Stimulated activated CD8-positive, alpha-beta memory T cell treated with anti-CD3 and anti-CD28 coated beads, Interleukin-7, amount 100 ng/mL, for 24 hours (primary cell): ENCODE data around the gene ERBB3.
"Not testable (repeated sequence)": the region's sequence is repeated elsewhere in the genome, so short reads cannot be mapped to it uniquely, and the experiment has no call there.

Source experiments
- DNase-seq: peaks from one replicate; pipeline ENCODE4 v3.0.0-alpha.2; 2020; ENCODE audit warnings: low read depth

The ERBB3 gene

DNA sequence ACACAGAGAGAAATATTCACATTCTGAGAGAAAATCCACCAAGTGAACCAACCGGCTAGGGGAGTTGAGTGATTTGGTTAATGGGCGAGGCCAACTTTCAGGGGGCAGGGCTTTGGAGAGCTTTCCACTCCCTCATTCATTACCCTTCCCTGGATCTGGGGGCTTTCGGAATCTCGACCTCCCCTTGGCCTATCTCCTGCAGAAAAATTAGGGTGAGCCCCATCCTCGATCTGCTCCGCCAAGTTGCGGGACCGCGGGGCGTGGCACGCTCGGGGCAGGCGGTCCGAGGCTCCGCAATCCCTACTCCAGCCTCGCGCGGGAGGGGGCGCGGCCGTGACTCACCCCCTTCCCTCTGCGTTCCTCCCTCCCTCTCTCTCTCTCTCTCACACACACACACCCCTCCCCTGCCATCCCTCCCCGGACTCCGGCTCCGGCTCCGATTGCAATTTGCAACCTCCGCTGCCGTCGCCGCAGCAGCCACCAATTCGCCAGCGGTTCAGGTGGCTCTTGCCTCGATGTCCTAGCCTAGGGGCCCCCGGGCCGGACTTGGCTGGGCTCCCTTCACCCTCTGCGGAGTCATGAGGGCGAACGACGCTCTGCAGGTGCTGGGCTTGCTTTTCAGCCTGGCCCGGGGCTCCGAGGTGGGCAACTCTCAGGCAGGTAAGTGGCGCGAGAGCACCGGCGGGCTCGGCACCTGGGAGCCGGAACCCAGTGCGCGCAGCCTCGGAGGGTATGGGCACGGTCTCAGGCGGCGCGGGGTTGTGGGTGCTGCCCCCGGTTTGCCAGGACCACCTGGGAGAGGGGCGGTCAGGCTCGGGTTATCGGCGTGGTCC, at the start of gene ERBB3:
ERBB3 (plus strand) TSS at position 443 of the 833 bp plus-strand sequence; CDS start at position 579, 136 bp downstream.
- peak; percentile 36 for DNase-seq

DNA sequence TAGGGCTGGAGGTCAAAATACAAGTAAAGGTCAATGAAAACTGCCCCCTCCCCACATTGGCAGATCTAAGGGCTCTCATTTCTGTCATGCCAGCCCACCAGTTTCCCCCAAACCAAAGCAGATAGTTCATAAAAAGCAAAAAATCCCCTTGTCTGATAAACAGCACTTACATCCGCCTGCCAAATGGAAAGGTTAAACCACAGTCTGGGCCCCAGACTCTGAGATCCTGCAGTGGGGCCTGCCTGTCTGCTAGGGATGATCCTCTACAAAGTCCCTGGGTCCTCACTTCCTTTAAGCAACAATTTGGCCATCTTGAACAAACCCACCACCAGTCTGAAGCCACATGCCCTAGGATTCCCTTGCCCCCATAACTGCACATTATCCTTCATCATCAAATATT, 48.0 kb upstream of the ERBB3 start:
- no peak for DNase-seq

DNA sequence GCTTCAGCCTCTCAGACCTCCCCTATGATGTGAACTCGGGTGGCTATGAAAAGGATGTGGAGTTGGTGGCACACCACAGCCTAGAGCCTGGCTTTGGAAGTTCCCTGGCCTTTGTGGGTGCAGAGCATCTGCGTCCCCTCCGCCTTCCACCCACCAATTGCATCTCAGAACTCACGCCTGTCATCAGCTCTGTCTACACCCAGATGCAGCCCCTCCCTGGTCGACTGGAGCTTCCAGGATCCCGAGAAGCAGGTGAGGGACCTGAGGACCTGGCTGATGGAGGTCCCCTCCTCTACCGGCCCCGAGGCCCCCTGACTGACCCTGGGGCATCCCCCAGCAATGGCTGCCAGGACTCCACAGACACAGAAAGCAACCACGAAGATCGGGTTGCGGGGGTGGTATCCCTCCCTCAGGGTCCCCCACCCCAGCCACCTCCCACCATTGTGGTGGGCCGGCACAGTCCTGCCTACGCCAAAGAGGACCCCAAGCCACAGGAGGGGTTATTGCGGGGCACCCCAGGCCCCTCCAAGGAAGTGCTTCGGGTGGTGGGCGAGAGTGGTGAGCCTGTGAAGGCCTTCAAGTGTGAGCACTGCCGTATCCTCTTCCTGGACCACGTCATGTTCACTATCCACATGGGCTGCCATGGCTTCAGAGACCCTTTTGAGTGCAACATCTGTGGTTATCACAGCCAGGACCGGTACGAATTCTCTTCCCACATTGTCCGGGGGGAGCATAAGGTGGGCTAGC, 45.2 kb upstream of the ERBB3 start:
- no peak for DNase-seq

DNA sequence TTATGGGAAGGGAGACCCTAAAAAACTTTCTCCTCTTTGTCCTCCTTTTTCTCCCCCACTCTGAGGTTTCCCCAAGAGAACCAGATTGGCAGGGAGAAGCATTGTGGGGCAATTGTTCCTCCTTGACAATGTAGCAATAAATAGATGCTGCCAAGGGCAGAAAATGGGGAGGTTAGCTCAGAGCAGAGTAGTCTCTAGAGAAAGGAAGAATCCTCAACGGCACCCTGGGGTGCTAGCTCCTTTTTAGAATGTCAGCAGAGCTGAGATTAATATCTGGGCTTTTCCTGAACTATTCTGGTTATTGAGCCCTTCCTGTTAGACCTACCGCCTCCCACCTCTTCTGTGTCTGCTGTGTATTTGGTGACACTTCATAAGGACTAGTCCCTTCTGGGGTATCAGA, 42.8 kb upstream of the ERBB3 start:
- no peak for DNase-seq

DNA sequence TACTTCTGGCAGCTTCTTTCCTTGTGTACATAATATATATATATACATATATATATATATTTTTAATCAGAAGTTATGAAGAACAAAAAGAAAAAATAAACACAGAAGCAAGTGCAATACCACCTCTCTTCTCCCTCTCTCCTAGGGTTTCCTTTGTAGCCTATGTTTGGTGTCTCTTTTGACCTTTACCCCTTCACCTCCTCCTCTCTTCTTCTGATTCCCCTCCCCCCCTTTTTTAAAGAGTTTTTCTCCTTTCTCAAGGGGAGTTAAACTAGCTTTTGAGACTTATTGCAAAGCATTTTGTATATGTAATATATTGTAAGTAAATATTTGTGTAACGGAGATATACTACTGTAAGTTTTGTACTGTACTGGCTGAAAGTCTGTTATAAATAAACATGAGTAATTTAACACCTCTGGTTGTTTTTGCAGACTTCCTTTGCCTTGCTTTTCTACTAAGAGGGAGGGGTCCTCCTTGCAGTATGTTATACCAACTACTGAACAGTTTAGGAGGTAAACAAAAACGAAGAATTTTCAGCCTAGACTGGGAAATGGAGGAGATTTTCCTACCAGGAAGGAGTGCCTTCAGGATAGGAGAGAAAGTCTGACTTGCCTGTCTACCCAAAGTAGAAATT, 41.8 kb upstream of the ERBB3 start:
- DNase-seq, result no peak

DNA sequence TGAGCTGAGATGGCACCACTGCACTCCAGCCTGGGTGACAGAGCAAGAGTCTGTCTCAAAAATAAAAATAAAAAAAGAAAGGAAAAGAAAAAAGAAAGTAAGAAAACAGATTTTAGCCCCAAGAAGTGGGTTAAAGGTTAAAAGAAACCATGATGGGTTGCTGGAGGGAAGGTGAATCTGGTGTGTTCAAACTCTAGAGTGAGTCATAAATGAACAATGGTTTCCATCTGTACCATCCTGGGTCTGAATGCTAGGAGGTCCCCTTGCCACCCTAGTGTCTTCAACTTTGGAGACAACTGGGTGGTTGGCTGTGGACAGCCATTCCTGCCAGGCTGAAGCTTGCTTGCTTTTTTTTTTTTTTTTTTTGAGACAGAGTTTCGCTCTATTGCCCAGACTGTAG, 39.8 kb upstream of the ERBB3 start:
- DNase-seq, result no peak

DNA sequence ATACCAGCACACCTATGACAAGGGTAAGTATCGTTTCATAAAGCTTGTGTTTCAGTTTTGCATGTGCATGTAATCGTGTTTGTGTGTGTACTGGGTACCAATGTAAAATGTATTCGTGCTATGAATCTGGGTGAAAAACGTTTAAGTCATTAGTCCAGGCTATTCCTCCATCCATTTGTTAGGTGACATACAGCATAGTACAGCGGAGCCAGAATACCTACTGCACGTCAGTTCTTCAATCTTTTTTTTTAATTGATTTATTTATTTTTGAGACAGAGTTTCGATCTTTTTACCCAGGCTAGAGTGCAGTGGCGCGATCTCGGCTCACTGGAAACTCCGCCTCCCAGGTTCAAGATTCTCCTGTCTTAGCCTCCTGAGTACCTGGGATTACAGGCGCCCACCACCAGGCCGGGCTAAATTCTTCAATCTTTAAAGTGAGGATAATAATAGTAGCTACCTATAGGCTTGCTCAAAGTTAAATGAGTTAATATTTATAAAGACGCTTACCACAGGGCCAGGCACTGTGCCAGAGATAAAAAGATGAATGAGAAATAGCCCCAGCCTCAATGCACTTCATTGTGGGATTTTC, 38.9 kb upstream of the ERBB3 start:
- DNase-seq, result no peak

DNA sequence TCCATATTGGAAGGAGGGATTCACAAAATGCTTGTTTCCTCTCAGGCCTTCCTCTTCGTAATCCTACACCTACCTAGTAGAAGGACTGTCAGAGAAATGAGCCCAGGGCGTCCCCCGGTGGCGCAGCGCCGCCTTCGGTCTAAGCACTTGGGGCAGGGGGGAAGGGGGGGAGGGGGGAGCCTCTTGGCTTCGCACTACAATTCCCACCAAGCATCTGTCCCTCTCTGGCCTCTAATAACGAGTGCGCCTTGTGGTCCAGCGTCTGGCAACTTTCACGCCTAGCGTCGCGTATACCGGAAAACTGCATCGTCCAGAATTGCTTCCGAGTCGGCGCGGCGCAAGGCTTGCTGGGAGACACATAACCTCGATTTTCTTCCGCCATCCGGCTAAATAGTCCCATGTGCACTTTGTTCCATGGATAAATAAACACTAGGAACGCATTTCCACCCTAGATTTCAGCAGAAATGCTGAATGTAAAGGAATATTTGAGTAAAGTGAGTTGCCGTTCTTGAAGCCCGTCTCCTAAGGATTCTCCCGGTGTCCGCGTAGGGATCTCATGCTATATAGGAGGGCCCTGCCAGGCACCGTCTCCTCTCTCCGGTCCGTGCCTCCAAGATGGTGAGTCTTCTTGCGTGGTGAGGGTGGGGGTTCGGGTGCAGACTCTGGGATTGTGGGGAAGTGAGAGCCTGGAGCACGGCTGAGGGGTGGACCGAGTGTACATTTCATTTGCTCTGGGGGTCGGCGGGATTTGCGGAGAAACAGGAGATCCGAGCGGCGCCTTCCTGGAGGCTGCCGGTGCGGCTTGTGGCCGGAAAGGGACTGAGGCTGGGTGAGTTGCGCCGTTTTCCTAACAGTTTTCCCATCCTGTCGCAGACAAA, 38.2 kb upstream of the ERBB3 start, which contains the start of gene RPS26:
RPS26 (plus strand) TSS at position 367 of the 878 bp plus-strand sequence; CDS start at position 616, 249 bp downstream.
- DNase-seq, result peak; percentile 81

DNA sequence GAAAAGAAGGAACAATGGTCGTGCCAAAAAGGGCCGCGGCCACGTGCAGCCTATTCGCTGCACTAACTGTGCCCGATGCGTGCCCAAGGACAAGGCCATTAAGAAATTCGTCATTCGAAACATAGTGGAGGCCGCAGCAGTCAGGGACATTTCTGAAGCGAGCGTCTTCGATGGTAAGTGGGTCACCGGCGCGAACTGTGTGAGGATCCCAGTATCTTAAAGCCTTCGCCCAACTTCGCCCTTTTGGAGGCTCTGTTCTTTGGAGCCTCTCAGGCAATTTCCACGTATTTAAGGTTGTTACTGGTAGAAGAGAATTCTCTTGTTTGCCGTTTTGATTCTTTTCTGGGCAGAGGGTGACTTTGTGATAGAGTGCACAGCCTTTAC, 37.5 kb upstream of the ERBB3 start:
- not testable (repeated sequence) for DNase-seq

DNA sequence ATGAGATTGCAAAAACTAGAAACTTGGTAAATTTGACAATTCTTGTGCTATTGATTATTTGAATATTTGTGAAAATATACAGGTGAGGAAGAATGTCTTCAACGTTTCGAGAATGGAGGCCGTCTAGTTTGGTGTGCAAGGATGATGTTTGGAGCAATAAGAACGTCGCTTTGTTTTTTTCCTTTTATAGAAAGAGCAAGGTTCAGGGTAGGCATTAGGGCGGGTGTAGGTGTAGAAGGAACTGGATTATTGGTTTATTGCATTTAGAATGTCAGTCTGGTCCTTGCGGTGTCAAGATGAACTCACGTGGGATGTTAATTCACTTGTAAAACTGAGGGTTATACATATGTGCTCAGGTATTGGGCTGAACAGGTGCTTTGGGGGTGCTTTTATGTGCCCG, 37.1 kb upstream of the ERBB3 start:
- DNase-seq, result no peak

DNA sequence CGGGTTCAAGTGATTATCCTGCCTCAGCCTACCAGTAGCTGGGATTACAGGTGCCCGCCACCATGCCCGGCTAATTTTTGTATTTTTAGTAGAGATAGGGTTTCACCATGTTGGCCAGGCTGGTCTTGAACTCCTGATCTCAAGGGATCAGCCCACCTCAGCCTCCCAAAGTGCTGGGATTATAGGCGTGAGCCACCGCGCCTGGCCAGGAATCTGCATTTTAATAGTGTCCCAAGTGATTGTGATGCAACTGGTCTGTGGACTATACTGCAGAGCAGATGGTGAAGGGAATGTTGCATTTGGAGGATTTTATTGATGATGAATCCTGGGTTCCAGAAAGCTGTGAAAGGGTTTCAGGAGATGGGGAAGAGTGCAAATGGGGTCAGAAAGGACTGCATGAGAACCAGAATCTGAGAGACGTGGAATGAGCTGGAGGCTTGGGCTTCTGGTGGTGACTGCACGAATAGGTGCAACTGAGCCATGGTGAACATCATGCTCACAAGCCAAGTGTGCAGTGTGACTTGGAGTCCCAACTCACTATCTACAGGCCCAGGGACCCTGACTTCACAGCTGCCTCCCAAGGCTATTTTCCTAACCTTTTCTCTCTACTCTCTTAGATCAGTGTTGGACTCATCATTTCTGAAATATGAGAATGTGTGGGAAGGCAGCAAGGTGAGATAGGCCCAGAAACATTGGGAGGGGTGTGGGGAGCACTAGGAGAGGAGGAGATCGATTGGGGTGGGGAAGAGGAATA, 33.8 kb upstream of the ERBB3 start:
- no peak for DNase-seq

DNA sequence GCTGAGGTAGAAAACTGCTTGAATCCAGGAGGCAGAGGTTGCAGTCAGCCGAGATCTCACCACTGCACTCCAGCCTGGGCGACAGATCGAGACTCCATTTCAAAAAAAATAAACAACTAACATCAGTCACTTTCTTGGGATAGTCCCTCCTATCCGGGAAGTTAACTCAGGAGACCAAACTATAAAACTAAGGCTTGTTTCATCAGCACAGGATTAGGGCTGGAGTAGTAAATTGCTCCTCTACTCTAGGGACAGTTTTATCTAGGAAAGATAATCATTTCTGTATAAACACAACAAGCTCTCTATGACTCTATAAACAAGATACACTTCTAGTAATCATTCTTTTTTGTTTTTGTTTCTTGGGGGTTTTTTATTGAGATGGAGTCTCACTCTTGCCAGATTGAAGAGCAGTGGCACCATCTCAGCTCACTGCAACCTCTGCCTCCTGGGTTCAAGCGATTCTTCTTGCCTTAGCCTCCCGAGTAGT, 26.5 kb upstream of the ERBB3 start:
- no peak for DNase-seq

DNA sequence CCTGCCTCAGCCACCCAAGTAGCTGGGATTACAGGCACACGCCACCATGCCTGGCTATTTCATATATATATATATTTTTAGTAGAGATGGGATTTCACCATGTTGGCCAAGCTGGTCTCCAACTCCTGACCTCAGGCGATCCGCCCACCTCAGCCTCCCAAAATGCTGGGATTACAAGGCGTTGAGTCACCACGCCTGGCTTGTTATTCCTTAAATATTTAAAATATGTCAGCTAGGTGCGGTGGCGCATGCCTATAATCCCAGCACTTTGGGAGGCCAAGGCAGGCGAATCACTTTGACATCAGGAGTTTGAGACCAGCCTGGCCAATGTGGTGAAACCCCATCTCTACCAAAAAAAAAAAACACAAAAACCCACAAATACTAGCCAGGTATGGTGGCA, 20.0 kb upstream of the ERBB3 start:
- not testable (repeated sequence) for DNase-seq

DNA sequence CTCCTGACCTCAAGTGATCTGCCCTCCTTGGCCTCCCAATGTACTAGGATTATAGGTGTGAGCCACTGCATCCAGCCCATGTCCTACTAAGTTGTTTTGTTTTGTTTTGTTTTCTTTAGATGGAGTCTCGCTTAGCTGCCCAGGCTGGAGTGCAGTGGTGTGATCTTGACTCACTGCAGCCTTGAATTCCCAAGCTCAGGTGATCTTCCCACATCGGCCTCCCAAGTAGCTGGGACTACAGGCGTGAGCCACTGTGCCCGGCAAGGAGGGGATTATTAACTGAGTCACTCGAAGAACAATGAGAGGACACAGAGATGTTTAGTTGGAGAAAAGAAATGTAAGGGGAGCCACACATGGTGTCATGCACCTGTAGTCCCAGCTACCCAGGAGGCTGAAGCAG, 18.0 kb upstream of the ERBB3 start:
- no peak for DNase-seq

DNA sequence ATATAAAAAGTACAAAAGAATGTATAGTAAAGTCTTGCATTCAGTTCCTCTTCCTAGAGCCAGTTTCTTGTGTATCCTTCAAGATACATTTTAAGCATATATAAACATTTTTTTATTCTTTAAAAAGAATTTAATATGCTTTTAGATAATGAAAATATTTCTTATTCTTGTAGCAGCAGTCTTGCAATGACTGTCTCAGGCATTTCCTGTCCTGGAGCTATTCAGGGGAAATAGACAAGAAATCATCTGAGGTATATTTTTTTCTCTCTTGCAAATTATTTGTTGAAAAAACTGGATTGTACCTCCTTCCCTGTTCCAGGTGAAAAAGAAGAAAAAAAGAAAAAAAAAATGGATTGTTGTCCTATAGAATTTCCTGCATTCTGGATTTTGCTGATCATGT, 17.0 kb upstream of the ERBB3 start:
- DNase-seq, result no peak

DNA sequence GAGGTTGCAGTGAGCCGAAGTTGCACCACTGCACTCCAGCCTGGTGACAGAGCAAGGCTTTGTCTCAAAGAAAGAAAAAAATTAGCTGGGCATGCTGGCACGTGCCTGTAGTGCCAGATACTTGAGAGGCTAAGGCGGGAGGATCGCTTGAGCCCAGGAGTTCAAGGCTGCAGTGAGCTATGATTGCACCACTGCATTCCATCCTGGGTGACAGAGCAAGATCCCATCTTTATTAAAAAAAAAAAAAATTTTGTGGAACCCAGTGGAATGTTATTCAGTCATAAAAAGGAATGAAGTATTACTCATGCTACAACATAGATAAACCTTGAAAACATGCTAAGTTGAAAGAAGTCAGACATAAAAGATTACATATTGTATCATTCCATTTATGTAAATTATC, 8.3 kb upstream of the ERBB3 start:
- no peak for DNase-seq

DNA sequence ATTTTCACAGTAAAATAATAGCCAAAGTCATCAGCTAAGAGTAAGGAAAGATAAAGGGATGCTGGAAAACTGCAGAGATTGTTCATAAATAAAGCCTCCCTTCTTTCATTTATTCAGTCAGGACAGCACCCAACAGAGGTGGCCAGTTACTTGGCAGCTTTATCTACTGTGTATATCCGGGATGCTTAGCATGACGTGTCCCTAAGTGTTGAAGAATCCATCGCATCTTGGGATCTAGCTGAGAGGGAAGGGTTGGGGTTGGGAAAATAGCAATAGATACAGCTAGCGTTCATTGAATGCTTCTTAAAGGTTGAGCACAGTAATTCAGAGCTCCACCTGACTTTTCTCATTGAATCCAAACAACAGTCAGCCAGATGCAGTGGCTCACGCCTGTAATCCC, 5.6 kb upstream of the ERBB3 start:
- DNase-seq, result no peak

DNA sequence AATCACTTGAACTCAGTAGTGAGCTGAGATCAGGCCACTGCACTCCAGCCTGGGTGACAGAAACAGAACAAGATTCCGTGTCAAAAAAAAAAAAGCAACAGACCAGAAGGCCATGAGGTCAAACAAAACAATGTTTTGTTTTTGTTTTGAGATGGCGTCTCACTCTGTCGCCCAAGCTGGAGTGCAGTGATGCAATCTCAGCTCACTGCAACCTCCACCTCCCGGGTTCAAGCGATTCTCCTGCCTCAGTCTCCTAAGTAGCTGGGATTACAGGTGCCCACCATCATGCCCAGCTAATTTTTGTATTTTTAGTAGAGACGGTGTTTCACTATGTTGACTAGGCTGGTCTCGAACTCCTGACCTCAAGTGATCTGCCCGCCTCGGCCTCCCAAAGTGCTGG, 2.0 kb upstream of the ERBB3 start:
- DNase-seq, result not testable (repeated sequence)

DNA sequence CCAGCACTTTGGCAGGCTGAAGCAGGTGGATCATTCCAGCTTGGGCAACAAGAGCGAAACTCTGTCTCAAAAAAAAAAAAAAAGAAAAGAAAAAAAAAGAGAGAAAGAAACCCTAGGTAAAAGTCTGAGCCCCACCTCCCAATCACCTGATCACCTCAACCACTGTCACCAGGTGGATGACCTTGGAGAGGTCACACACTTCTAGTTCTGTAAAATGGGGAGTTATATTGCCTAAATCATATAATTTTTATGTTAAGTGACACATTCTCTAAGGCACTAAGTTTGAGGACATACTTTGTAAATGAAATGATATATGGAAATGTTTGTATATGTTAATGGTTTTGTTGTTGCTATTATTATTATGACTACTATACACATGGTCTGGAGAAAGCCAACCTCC, 1.5 kb upstream of the ERBB3 start:
- no peak for DNase-seq

DNA sequence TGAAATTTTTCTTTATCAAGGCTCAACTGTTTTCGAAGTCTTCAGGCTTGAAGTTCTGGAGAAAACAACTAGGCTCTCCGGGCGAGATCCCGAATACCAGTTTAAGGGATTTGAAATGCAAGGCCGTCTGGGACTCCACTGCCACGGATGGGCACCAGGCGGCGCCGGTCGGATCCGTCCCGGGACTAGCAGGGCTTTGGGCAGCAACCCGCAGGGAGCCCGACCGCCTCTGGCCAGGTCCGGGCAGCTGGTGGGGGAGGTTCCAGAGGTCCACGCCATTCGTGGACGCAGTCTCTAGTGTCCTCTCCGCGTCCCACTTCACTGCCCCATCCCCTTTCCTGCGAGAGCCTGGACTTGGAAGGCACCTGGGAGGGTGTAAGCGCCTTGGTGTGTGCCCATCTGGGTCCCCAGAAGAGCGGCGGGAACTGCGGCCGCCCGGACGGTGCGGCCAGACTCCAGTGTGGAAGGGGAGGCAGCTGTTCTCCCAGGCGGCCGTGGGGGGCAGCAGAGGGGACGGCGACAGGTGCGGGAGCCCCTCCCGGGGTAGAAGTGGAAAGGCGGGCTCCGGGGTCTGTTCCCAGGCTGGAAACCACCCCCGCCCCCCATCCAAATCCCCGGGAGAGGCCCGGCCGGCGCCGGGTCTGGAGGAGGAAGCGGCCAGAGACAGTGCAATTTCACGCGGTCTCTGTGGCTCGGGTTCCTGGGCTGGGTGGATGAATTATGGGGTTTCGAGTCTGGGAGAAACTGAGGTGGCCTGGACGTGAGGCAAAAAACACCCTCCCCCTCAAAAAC, 838 bp upstream of the ERBB3 start:
- DNase-seq, result no peak
